ENCODE results near the gene GABPA.
A peak's percentile ranks its signal among the peaks of the same experiment; 100 is the strongest.
"Not testable (repeated sequence)": the region's sequence is repeated elsewhere in the genome, so short reads cannot be mapped to it uniquely, and the experiment has no call there.

Gene GABPA

DNA sequence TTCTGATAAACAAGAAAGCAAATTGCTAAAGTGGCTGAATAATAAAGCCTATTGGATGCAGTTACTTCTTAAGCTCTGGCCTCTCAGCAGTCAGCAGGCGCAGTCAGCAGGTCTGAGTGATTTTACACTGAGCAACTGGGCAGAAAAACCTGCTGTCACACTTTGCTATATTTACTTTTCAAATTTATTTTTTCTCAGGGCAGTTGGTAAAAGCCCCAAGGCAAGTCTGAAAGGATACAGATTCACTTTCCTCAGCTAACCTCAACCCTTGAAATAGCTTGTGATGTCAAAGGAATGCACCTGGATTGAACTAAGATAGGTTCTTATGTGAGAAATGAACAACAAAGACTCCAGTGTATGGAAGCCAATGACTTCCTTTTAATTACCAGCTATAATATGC lies 34.0 kb upstream of the GABPA start:
- DNase-seq: no peak
- no peaks in the 10 kb centered on the region for H3K36me3 ChIP-seq
- H3K4me1 ChIP-seq: no peaks in the 10 kb centered on the region
- no peak overlapping the region for H3K4me3 ChIP-seq (ENCODE audit: low read depth, low read length)
- no peaks in the 10 kb centered on the region for H3K9me3 ChIP-seq
- no peaks in the 10 kb centered on the region for H3K27me3 ChIP-seq
- TF ChIP-seq, protein P1, sequence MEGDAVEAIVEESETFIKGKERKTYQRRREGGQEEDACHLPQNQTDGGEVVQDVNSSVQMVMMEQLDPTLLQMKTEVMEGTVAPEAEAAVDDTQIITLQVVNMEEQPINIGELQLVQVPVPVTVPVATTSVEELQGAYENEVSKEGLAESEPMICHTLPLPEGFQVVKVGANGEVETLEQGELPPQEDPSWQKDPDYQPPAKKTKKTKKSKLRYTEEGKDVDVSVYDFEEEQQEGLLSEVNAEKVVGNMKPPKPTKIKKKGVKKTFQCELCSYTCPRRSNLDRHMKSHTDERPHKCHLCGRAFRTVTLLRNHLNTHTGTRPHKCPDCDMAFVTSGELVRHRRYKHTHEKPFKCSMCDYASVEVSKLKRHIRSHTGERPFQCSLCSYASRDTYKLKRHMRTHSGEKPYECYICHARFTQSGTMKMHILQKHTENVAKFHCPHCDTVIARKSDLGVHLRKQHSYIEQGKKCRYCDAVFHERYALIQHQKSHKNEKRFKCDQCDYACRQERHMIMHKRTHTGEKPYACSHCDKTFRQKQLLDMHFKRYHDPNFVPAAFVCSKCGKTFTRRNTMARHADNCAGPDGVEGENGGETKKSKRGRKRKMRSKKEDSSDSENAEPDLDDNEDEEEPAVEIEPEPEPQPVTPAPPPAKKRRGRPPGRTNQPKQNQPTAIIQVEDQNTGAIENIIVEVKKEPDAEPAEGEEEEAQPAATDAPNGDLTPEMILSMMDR (IDR thresholded peaks at IDR 0.05; ENCODE audit: low read depth, low read length): no peak

DNA sequence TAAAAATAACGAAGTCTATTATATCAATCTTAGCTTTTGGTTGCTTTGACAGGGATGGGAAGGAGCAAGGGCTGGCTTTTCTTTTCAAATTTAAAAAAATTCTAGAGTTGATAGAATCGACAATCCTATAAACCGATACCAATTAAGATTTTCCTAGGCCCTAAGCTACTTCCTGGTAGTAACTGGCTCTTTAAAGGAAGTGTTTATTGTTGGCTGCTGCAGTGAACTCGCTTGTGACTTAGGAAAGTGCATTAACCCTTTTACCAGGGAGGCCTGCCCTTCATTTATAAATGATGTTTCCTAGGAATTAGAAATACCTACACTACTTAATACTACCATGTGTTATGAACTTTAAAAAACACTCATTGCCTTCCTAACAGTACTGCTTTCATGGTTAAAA lies 33.2 kb upstream of the GABPA start:
- no peak overlapping the region for H3K4me3 ChIP-seq (ENCODE audit: low read depth, low read length)
- H3K4me1 ChIP-seq: no peaks in the 10 kb centered on the region
- DNase-seq: no peak
- H3K27me3 ChIP-seq: no peaks in the 10 kb centered on the region
- H3K36me3 ChIP-seq: no peaks in the 10 kb centered on the region
- no peaks in the 10 kb centered on the region for H3K9me3 ChIP-seq
- TF ChIP-seq, protein P1 (IDR thresholded peaks at IDR 0.05; ENCODE audit: low read depth, low read length): no peak

DNA sequence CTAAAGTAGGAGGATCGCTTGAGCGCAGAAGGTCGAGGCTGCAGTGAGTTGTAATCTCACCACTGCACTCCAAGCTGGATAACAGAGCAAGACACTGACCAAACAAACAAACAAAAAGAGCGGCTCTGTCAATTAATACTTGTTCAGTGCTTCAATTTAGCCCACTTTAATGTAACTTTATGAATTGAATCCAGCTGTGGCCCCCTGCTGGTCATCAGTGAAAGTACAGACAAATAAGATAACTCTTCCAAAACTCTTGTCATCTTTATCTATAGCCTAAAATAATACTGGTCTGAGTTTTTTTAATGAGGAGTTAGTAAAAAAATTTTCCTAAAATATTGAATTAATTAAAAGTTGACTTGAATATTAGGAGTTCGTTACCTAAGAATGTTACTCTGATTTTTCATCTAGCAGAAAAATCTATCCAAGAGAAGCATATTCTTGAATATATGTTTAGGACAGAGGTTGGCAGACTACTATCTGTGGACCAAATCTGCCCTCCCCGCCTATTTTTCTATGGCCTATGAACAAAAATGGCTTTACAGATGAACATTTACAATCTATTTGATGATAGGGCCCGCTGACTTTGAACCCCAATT lies 26.2 kb upstream of the GABPA start:
- H3K9me3 ChIP-seq: no peaks in the 10 kb centered on the region
- TF ChIP-seq, protein P1 (IDR thresholded peaks at IDR 0.05; ENCODE audit: low read depth, low read length): peak; percentile 82
- no peak overlapping the region for H3K4me3 ChIP-seq (ENCODE audit: low read depth, low read length)
- H3K36me3 ChIP-seq: no peaks in the 10 kb centered on the region
- no peaks in the 10 kb centered on the region for H3K27me3 ChIP-seq
- H3K4me1 ChIP-seq: no peaks in the 10 kb centered on the region
- DNase-seq: peak; percentile 43

DNA sequence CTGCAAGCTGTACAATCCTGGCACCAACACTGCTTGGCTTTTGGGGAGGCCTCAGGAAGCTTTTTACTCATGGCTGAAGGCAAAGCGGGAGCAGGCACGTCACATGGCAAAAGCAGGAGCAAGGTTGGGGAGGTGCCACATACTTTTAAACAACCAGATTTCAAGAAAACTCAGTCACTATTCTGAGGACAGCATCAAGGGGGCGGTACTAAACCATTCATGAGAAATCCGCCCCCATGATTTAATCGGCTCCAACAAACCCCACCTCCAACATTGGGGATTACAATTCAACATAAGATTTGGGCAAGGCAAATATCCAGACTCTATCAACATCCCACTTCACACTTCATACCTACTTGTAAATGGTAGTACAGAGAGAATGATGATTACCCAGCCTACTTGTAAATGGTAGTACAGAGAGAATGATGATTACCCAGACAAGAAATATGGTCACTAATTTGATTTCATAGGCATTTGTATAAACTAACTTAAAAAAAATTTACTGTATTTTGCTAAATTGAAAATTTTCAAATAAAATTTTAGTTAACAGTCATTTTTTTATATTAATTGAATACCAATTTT lies 25.0 kb upstream of the GABPA start:
- no peaks in the 10 kb centered on the region for H3K36me3 ChIP-seq
- no peaks in the 10 kb centered on the region for H3K4me1 ChIP-seq
- no peak for DNase-seq
- no peak overlapping the region for H3K4me3 ChIP-seq (ENCODE audit: low read depth, low read length)
- no peaks in the 10 kb centered on the region for H3K9me3 ChIP-seq
- H3K27me3 ChIP-seq: no peaks in the 10 kb centered on the region
- TF ChIP-seq, protein P1 (IDR thresholded peaks at IDR 0.05; ENCODE audit: low read depth, low read length): no peak

DNA sequence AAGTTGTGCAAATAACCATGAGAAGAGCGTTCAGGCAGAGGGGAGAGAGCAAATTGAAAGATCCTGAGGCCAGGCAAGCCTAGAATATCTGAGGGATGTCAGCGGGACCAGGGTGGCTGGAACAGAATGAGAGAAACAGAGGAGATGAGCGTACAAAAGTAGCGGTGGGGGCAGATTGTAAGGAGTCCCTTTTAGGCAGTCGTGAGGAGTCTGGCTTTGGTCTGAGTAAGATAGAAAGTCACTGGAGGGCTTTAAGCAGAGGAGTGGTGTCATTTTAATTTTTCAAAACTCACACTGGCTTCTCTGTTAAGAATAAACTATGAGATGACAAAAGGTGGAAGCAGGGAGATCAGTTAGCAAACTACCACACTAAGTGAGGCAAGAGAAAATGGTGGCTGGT lies 24.2 kb upstream of the GABPA start:
- no peaks in the 10 kb centered on the region for H3K27me3 ChIP-seq
- no peaks in the 10 kb centered on the region for H3K9me3 ChIP-seq
- no peak for DNase-seq
- H3K36me3 ChIP-seq: no peaks in the 10 kb centered on the region
- no peak overlapping the region for H3K4me3 ChIP-seq (ENCODE audit: low read depth, low read length)
- TF ChIP-seq, protein P1 (IDR thresholded peaks at IDR 0.05; ENCODE audit: low read depth, low read length): no peak
- no peaks in the 10 kb centered on the region for H3K4me1 ChIP-seq

DNA sequence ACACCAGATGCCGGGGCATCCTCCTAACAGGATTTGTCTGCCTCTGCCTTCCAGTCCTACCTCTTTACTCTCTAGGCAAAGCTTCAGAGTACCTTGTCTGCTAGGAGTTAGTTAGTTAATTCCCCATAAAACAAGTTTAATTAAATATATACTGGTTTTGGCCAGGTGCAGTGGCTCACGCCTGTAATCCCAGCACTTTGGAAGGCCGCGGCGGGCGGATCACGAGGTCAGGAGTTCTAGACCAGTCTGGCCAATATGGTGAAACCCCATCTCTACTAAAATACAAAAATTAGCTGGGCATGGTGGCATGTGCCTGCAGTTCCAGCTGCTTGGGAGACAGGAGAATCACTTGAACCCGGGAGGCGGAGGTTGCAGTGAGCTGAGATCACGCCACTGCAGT lies 20.7 kb upstream of the GABPA start:
- H3K9me3 ChIP-seq; H3K36me3 ChIP-seq; H3K27me3 ChIP-seq; DNase-seq; H3K4me1 ChIP-seq; H3K4me3 ChIP-seq (ENCODE audit: low read depth, low read length): not testable (repeated sequence)

All from BE2C (cell line).